ENCODE data around the gene NFASC. TPM values are rescaled to one million over a fixed set of nuclear protein-coding genes. Genes with fewer than 3 reads are reported as not detected.

The NFASC gene
- polyA plus RNA-seq, 3 donors, result 0.08 TPM; not detected in 2

DNA sequence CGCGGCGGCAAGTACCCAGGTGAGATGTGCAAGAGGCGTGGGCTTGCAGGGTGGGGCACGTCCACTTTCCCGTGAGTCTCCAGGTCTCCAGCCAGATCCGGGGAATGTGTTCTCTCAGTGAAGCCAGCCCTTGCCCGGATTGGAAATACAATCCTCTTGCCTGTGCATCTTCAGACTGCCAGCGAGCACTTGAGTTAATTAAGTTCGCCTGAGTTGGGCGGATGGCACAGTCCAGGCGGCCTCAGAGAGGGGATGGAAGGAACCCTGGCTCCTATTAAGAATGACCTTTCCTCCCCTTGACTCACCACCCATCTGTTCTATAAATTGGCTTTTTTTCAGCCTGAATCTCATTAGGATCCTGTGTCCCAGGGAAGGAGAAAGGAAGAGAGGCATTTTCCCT lies 139.0 kb downstream of the NFASC start:
- H3K36me3 ChIP-seq (replicated peaks in 1 of 2; ENCODE audit: control insufficient read depth in 1 of 2, insufficient read depth in 2 of 2, low read length in 2 of 2), result no peaks in the 10 kb centered on the region
- WGBS (ENCODE audit: insufficient coverage), result 100% methylated on average over 8 of the region's 12 CpGs
- TF ChIP-seq, protein P1, sequence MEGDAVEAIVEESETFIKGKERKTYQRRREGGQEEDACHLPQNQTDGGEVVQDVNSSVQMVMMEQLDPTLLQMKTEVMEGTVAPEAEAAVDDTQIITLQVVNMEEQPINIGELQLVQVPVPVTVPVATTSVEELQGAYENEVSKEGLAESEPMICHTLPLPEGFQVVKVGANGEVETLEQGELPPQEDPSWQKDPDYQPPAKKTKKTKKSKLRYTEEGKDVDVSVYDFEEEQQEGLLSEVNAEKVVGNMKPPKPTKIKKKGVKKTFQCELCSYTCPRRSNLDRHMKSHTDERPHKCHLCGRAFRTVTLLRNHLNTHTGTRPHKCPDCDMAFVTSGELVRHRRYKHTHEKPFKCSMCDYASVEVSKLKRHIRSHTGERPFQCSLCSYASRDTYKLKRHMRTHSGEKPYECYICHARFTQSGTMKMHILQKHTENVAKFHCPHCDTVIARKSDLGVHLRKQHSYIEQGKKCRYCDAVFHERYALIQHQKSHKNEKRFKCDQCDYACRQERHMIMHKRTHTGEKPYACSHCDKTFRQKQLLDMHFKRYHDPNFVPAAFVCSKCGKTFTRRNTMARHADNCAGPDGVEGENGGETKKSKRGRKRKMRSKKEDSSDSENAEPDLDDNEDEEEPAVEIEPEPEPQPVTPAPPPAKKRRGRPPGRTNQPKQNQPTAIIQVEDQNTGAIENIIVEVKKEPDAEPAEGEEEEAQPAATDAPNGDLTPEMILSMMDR (IDR thresholded peaks at IDR 0.05), result no peak
- H3K9me3 Mint-ChIP-seq, result no peaks in the 10 kb centered on the region
- no peak overlapping the region for H3K27ac Mint-ChIP-seq
- peaks cover 2 to 4% (median 2%) of the 10 kb centered on the region in 3 donors for H3K27me3 Mint-ChIP-seq (ENCODE audit: low read depth in 3 of 3)
- H2AFZ ChIP-seq (ENCODE audit: insufficient read depth, low read depth, low read length, poor library complexity, severe bottlenecking), result no peak overlapping the region
- no peaks in the 10 kb centered on the region for H4K20me1 ChIP-seq (ENCODE audit: insufficient read depth, low read length)
- H3K4me1 ChIP-seq (ENCODE audit: control insufficient read depth in 1 of 2, insufficient read depth in 2 of 2, low read length in 2 of 2), result no peaks in the 10 kb centered on the region
- no peak overlapping the region for H3K4me2 ChIP-seq (replicated peaks; ENCODE audit: extremely low read depth, low read length, poor library complexity, severe bottlenecking)
- H3K27ac ChIP-seq (ENCODE audit: low read depth in 1 of 2, low read length in 2 of 2), result no peak overlapping the region
- intact Hi-C loops (cut with micrococcal nuclease), result no loop called here
- H3K4me3 ChIP-seq (replicated peaks in 1 of 3; ENCODE audit: low read depth in 2 of 3, low read length in 3 of 3), result no peak overlapping the region
- no peaks in the 10 kb centered on the region for H3K27me3 ChIP-seq (ENCODE audit: control insufficient read depth in 2 of 2, insufficient read depth in 2 of 2, low read length in 2 of 2)
- no peaks in the 10 kb centered on the region for H3K36me3 Mint-ChIP-seq
- peaks cover 3% of the 10 kb centered on the region for H3K4me1 Mint-ChIP-seq
- DNase-seq, result no peak
- H3K9me3 ChIP-seq (replicated peaks in 1 of 2; ENCODE audit: control insufficient read depth in 1 of 2, insufficient read depth in 1 of 2, low read length in 2 of 2), result no peaks in the 10 kb centered on the region
- no peaks in the 10 kb centered on the region for H3K79me2 ChIP-seq (ENCODE audit: insufficient read depth, low read length)
- H3K4me3 Mint-ChIP-seq, result no peak overlapping the region
- H3K9ac ChIP-seq (ENCODE audit: insufficient read depth, low read length, poor library complexity, severe bottlenecking), result no peak overlapping the region

DNA sequence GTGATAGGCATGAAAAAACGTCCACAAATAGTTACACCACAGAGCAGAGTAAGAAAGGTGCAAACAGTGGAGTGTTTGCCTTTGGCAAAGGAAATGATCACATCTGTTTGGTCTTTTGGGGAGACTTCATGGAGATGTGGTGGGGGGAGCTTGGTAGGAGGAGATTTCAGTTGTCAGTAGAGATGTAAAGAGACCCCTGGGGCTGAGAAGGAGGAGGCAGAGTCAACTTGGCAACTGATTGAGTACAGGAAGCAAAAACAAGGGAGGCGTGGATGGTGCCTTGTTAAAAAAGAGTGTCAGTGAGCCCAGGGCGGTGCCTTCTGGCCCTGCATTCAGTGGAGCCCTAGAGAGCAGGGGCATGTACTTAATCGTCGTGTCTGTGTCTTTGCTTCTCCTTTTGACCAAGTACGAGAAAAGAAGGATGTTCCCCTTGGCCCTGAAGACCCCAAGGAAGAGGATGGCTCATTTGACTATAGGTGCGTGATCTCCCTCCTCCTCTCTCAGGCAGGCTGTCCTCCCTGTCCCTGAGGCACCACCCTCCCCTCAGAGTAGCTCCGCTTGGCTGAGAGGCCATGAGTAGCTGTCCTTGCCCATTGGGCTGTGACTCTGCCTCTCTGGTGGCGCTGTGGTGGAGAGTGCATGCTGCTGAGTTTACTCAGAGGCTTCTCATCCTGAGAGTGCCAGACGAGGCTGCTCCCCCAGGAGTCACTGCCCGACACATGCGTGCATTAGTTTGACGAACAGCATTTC lies 141.9 kb downstream of the NFASC start:
- Mint-ChIP-seq H3K4me3 (no peak overlapping the region), H3K4me1 (peaks cover 6% of the 10 kb centered on the region), H3K27ac (no peak overlapping the region), H3K9me3 (peaks cover 0 to 2% (median 0%) of the 10 kb centered on the region in 7 donors), H3K36me3 (no peaks in the 10 kb centered on the region), H3K27me3 (ENCODE audit: low read depth in 3 of 3) (peaks cover 2 to 4% (median 2%) of the 10 kb centered on the region in 3 donors)
- H4K20me1 ChIP-seq (ENCODE audit: insufficient read depth, low read length), result no peaks in the 10 kb centered on the region
- no peak overlapping the region for H3K27ac ChIP-seq (ENCODE audit: low read depth in 1 of 2, low read length in 2 of 2)
- no peak overlapping the region for H3K4me2 ChIP-seq (replicated peaks; ENCODE audit: extremely low read depth, low read length, poor library complexity, severe bottlenecking)
- H3K79me2 ChIP-seq (ENCODE audit: insufficient read depth, low read length), result no peaks in the 10 kb centered on the region
- TF ChIP-seq, protein P1 (IDR thresholded peaks at IDR 0.05), result no peak
- no peaks in the 10 kb centered on the region for H3K9me3 ChIP-seq (replicated peaks in 1 of 2; ENCODE audit: control insufficient read depth in 1 of 2, insufficient read depth in 1 of 2, low read length in 2 of 2)
- 81% methylated on average over 10 of the region's 13 CpGs for WGBS (ENCODE audit: insufficient coverage)
- H3K4me1 ChIP-seq (ENCODE audit: control insufficient read depth in 1 of 2, insufficient read depth in 2 of 2, low read length in 2 of 2), result no peaks in the 10 kb centered on the region
- no peaks in the 10 kb centered on the region for H3K27me3 ChIP-seq (ENCODE audit: control insufficient read depth in 2 of 2, insufficient read depth in 2 of 2, low read length in 2 of 2)
- no peak for DNase-seq
- intact Hi-C loops (cut with micrococcal nuclease), result no loop called here
- H2AFZ ChIP-seq (ENCODE audit: insufficient read depth, low read depth, low read length, poor library complexity, severe bottlenecking), result no peak overlapping the region
- no peaks in the 10 kb centered on the region for H3K36me3 ChIP-seq (replicated peaks in 1 of 2; ENCODE audit: control insufficient read depth in 1 of 2, insufficient read depth in 2 of 2, low read length in 2 of 2)
- no peak overlapping the region for H3K4me3 ChIP-seq (replicated peaks in 1 of 3; ENCODE audit: low read depth in 2 of 3, low read length in 3 of 3)
- no peak overlapping the region for H3K9ac ChIP-seq (ENCODE audit: insufficient read depth, low read length, poor library complexity, severe bottlenecking)

Data from CD14-positive monocyte (primary cell).